NCI-H2081 treated with DMSO at 0.1 percent for 48 hours (cell line): ENCODE measurements around the gene TTC33.

Experiments
- DNase-seq: peaks from one replicate; lab custom pipeline; 2025; lab: John Stamatoyannopoulos, UW

TTC33 gene

DNA sequence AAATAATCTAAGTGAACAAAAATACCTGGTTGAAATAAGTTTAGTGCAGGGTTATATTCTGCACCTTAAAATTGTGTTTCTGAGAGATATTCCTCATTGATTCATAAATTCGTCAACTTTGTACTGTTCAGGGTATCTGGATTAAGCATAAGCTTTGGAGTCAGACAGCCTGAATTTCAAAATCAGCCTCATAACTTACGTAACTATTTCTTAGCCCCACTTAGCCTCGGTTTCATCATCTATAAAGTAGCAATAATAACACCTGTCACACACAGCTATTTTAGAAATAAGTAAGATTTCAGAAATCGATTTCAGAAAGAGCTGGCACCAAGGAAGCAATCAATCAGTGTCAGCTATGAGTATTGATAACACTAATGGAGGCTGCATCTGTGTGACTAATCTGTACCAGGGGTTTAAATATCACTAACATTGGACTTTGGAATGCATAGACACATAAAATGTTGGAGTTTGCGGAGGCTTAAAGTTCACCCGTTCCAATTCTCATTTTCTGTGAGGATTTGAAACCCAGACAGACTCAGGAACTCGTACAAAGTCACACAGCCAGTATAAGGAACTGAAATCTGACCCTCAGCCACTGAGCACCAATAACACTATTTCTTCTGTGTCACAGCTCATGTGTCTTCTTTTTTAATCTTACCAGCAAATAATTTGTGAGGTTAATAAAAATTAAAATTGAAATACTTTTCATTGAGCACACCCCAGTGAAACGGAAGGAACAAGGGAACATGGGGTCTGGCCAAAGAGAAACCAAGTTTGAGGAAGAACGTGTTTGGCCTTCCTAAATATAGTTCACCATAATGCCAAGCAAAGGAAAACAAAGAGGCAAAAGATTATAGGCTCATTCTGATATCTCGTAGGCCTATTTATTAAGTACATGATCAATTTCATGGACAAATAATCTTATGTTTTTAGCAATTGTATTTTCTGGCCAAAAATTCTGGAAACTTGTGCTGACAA, 270.5 kb downstream of the TTC33 start:
- DNase-seq: no peak

DNA sequence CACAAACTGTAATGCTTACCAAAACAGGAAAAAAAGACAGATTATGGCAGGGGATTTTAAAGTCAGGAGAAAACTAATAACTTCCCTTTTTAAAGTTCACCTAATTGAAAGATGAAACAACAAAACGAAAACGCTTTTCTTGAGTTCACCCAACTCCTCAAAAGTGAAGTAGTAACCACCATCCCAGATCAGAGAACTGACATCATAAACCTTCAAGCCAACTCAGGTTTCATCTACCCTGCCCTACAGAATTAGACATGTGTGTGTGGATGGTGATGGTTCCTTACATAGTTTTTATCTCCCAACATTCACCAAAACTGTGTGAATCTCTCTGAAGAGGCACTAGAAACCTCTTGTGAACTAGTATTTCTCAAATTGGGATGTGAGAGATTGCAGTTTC, 271.3 kb downstream of the TTC33 start:
- DNase-seq: no peak

DNA sequence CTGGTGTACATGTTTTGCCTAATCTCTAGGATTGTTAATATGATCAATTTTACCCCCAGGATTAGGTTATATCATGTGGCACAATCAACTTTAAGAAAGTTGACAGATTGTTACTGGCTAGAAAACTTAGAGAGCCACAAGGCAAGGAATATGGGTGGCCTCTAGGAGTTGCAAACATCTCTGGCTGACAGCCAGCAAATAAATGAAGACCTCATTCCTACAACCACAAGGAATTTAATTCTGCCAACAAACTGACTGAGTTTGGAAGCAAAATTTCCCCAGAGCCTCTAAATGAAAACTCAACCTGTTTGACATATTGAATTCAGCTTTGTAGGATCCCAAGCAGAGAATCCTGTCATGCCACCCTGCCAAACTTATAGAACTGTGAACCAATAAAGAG, 272.4 kb downstream of the TTC33 start:
- DNase-seq: no peak

DNA sequence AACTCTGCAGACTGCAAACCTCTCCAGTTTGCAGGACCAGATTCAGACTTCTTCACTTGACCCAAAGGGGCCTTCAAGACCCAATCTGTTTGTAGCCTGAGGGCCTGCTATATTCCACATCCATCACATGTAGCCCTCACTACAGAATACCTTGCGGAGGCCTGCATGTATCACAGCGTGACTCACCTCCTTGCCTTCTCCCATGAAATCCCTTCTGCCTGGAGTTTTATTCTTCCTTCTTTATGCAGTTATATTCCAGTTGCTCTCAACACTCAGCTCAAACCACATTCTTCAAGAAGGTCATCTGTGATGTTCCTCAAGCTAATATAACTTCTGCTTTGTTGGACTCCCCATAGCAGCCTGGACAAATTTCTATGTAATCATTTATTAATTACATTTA, 274.5 kb downstream of the TTC33 start:
- DNase-seq: no peak

DNA sequence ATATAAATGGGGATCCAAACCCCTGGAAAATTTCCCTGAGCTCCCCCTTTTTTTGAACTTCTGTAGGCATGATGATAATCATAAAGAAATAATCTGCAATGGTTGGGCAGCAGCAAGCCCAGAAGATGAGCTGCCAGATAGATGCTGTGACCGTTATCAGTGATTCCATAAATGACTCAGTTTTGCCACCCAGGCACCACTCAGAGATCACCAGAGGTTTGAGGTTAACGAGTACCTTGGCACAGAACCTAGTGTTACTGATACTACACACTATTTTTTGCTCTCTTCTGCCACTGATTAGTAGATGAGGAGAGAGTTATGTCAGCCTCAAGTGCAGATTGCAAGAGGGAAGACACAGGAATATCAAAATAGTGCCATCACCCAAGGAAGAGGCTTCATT, 275.4 kb downstream of the TTC33 start:
- DNase-seq: no peak

DNA sequence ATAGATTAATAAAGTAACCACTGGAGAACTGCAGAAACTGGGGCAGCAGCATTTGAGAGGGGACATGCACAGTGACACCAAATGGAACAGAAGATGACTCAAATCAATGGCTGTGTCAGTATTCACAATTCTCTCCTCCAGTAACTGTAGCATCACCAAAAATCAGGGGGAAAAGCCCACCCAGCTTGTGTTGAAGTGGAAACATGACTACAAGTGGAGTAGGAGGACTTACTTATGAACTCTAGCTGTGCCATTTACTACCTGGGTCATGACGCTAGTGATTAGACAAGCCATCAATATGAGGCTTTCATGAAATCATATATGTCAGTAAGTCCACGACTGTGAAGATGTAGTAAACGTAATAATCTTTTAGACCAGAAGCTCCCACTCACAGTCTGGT, 275.8 kb downstream of the TTC33 start:
- DNase-seq: no peak

DNA sequence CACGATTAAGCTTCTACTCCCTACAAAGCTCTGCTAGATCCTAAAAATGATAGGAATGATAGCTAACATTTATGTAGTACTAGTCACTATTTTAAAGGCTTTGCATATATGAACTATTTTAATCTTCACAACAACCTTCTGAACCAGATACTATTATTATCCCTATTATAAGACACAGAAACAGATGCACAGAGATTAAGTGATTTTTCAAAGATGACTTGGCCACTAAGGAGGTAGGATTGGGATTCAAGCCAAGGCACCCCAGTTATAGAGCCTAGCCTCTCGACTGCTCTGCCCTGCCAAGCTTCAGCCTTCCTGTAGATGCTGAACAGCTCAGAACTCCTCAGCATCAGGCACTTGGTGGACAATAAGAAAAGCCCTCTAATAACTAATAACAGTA, 277.0 kb downstream of the TTC33 start:
- no peak for DNase-seq

DNA sequence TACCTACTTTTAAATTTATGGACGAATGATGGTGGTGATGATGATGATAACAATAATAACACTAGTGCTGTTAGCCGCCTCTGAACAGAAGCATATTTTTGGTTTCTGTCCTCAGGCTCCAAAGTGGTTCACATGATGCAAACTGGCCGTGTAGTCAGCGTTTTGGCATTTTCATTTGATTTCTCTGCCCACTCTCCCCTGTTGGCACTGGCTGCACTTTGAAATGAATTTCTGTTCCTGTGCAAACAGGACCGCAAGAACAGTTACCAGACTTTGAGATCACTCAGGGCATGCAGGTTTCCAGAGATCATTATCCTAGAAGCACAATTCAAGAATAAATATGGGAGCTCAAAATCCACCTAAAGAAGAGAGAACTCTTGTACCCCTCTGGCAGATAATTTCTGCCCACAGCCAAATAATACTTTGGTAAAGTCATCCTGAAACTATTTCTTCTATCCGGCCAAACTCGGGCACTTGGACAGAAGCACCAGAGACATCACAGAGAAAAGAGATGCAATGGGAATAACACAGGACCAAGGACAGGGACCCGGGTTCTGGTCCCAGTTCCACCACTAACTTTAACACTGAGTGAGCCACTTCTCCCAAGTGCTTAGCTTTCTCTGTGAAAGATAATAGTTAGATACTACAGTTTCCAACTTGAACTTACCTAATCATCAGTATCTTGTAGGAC, 277.8 kb downstream of the TTC33 start:
- no peak for DNase-seq

DNA sequence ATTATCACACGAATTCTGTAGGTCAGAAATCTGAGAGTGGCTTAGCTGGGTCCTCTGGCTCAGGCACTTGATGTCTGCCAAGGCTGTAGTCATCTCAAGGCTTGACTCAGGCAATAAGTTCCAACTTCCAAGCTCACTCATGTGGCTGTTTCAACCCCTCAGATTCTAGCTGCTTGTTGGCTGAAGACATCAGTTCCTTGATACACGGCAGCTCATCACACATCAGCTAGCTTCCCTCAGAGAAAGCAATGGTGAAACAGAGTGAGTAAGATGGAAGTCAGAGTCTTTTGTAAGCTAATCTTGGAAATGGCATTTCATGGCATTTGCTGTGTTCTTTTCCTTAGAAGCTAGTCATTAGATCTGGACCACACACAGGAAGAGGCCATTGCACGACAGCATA, 280.2 kb downstream of the TTC33 start:
- no peak for DNase-seq

DNA sequence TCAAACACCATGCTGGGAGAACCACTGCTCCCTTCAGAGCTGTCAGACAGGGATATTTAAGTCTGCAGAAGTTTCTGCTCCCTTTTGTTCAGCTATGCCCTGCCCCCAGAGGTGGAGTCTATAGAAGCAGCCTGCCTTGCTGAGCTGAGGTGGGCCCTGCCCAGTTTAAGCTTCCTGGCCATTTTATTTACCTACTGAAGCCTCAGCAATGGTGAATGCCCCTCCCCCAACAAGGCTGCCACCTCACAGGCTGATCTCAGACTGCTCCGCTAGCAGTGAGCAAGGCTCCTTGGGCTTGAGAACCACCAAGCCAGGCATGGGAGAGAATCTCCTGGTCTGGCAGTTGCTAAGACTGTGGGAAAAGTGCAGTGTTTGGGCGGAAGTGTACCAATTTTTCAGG, 281.5 kb downstream of the TTC33 start:
- DNase-seq: no peak

DNA sequence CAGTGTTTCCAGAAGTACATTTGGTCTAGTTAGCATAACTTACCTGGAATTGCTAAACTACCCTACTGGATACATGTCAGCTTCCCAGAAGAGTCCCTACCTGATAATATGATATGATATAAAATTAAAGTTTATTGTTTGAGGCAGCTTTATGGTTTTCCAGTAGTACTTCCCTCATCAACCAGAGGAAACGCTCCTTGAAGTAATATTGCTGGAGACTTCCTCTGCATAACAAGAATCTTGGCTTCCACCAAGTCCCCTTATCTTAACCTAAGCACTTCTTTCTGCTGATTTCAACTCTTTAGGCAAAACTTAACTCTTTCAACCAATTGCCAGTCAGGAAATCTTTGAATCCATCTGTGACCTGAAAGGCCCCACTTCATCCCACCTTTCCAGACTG, 290.3 kb downstream of the TTC33 start:
- no peak for DNase-seq

DNA sequence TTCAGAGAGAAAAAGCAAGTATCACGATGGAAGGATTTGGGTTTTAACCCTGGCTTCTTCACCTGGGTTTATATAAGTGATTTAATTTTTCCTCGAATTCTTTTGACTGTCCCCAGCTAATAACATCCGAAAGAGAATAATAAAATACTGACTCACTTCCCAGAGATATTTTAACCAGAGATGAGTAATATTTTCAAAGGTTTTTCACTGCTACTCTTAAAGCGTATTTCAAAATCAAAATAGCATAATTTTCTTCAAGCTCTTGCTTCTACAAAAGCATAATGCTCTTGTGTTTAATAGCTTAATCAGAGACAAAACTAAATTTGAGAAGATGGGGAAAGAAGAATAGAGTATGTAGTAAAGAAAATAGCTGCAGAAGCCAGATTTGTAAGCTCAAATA, 291.2 kb downstream of the TTC33 start:
- no peak for DNase-seq
